GM21786 (cell line): ENCODE measurements around the gene PXN.
"Not testable (repeated sequence)": the region's sequence is repeated elsewhere in the genome, so short reads cannot be mapped to it uniquely, and the experiment has no call there.

Experiments used
- ATAC-seq: cut with Tn5 transposase; IDR thresholded peaks from one replicate; pipeline ENCODE4 v1.9.1; 2021; ENCODE audit not compliant: unreplicated experiment

Gene PXN

GRCh38 chr12:120242275-120242799 is 23.2 kb downstream of the PXN start:
- no peak for ATAC-seq

- ATAC-seq: no peak
Observed at GRCh38 chr12:120241561-120242274, 23.8 kb downstream of the PXN start.

GRCh38 chr12:120240495-120240833 is 25.1 kb downstream of the PXN start:
- no peak for ATAC-seq

- no peak for ATAC-seq
Observed at GRCh38 chr12:120239776-120240494, 25.6 kb downstream of the PXN start.

GRCh38 chr12:120238839-120239445 is 26.6 kb downstream of the PXN start:
- no peak for ATAC-seq

- no peak for ATAC-seq
Observed at GRCh38 chr12:120238217-120238616, 27.3 kb downstream of the PXN start.

- no peak for ATAC-seq
Observed at GRCh38 chr12:120237360-120238171, 28.0 kb downstream of the PXN start.

- ATAC-seq: not testable (repeated sequence)
Observed at GRCh38 chr12:120236809-120237208, 28.7 kb downstream of the PXN start.

- no peak for ATAC-seq
Observed at GRCh38 chr12:120235369-120236323, 29.9 kb downstream of the PXN start.

- no peak for ATAC-seq
Observed at GRCh38 chr12:120234643-120235368, 30.7 kb downstream of the PXN start.

- ATAC-seq: no peak
Observed at GRCh38 chr12:120231316-120232011, 34.1 kb downstream of the PXN start.

GRCh38 chr12:120230974-120231315 is 34.6 kb downstream of the PXN start:
- ATAC-seq: no peak

- no peak for ATAC-seq
Observed at GRCh38 chr12:120230326-120230973, 35.1 kb downstream of the PXN start.

- ATAC-seq: no peak
Observed at GRCh38 chr12:120229487-120230325, 35.8 kb downstream of the PXN start.

- no peak for ATAC-seq
Observed at GRCh38 chr12:120229071-120229486, 36.5 kb downstream of the PXN start.

- ATAC-seq: peak; percentile 64
Observed at GRCh38 chr12:120228291-120229070, 37.0 kb downstream of the PXN start.

GRCh38 chr12:120228041-120228290 is 37.6 kb downstream of the PXN start:
- ATAC-seq: no peak
